CD4-positive, alpha-beta T cell treated with Interleukin-6 for 4 hours (primary cell): Measurements from ENCODE around the gene RAPGEF6.
A peak's percentile ranks its signal among the peaks of the same experiment; 100 is the strongest.
"Not testable (repeated sequence)": the region's sequence is repeated elsewhere in the genome, so short reads cannot be mapped to it uniquely, and the experiment has no call there.

Experiments
- DNase-seq: peaks from one replicate; pipeline ENCODE4 v3.0.0-alpha.2; 2020; ENCODE audit warnings: mixed read lengths

The RAPGEF6 gene

DNA sequence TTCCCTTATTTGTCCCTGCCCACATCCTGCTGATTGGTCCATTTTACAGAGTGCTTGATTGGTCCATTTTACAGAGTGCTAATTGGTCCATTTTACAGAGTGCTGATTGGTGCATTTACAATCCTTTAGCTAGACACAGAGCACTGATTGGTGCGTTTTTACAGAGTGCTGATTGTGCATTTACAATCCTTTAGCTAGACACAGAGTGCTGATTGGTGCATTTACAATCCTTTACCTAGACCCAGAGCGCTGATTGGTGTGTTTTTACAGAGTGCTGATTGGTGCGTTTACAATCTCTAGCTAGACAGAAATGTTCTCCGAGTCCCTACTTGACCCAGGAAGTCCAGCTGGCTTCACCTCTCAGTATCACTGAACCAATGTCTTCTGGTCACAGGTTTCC, 147.7 kb downstream of the RAPGEF6 start:
- not testable (repeated sequence) for DNase-seq

DNA sequence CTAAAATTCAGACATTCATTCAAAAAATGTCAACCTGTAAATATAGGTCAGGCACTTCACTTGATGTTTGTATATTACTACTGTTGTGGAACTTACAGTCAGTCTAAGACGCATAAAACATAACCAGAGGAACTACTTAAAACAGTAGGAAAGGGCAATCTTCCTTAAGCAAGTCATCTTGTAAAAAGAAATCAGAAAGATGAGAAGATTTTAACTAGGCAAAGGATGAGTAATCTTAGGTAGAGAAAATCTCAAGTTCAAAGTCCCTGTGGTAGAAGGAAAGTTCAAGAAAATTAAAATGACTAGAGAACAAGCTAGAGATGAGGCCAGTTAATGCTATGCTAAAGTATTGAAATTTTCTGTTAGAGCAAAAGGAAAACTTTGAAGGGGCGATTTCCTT, 152.4 kb downstream of the RAPGEF6 start:
- DNase-seq, result no peak

DNA sequence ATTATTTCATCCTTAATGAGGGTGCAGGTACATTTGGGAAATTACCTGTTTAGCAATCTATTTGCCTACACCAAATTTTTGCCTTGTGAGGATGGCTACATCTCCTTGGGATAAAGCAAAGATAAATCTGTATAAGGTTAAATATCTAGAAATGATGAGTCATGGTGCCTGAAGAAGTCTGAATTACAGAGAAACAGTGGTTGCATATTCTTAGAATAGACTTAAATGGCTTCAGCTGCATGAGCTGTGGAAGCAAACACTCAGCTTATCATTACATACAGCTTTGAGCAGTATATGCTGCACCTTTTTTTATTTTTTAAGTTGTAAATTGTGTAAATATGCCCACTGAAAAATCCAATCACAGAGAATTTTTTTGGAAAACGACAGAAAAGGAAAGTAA, 153.5 kb downstream of the RAPGEF6 start:
- no peak for DNase-seq

DNA sequence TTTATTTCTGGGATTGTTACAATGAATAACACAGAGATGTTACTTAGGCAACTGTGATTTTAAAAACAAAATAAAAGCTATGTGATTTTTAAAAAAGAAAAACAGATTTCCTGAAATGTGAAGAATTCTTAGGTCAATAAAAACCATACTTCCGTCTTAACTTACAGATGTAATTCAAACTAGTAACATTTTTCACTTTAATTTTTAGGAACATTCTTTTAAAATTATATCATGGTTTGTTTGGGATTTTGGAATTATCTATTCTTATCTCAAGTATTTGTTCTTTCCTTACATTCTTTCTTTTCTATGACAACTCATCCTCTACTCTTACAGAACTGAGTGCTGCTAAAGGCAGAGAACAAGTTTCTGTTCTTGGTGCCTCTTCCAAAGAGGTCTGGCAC, 159.5 kb downstream of the RAPGEF6 start:
- DNase-seq, result no peak

DNA sequence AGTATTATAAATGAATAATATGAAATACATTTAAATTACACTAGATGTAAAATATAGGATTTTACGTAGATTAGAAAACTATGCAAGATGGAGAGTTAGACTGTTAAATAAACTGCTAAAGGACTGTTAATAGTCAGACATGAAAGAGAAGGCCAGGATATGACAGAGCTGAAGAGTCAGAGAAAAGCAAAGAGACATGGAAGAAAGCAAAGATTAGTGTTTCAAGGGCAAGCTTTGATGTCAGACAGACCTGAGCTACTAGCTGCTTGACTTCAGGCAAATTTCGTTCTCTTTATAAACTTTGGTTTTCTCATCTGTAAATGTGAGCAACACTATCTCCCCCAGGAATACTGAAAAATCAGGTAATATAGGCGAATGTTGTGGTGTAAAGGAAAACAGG, 161.3 kb downstream of the RAPGEF6 start:
- DNase-seq, result no peak

DNA sequence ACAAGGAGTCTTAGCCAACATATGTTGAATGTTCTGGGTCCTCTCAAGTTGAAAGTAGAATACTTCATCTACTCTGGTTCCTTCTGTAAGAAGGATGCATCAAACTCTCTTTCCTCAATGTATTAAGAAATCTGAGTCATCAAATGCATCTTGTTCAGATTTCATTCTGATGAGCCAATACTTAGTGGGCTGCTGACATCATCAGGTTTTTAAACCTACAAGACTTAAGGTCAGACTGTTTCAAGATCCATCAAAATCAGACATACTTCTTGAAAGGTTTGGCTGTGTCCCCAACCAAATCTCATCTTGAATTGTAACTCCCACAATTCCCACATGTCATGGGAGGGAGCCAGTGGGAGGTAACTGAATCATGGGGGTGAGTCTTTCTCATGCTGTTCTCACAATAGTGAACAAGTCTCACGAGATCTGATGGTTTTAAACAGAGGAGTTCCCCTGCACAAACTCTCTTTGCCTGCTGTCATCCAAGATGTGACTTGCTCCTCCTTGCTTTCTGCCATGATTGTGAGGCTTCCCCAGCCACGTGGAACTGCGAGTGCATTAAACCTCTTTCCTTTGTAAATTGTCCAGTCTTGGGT, 168.8 kb downstream of the RAPGEF6 start:
- DNase-seq, result no peak

DNA sequence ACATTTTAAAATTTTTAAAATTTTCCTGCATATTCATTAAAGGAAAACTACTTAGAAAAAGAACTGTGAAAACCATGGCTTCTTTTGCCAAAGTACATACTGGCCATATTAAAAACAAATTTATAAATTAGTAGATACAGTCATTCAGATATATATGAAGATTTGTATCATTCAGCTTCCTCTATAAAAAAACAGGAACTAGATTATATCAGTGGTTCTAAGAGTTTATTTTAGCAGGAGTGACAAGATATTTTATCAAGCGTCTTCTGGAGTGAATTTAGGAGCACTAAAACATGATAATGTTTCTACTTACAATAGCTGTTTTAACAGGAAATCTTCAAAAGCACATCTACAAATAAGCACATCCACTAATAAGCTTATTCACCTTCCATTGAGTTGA, 171.4 kb downstream of the RAPGEF6 start:
- no peak for DNase-seq

DNA sequence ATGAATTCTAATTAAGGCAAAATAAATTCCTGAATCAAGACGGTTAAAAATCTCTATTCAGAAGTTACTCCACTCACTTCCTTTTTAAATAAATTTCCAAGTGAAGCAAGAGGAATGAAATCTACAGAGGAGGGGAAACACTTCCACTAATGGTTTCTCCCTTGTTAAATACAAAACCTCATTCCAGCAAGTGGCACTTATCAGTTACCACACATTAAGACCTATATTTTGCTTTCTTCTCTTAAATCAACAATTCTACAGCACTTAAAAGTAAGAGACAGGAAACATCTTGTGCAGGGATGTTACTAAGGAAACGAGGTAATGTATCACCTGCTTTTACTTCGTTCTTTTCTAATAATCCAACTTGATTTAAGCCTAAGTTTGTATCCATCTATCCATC, 172.6 kb downstream of the RAPGEF6 start:
- DNase-seq, result no peak

DNA sequence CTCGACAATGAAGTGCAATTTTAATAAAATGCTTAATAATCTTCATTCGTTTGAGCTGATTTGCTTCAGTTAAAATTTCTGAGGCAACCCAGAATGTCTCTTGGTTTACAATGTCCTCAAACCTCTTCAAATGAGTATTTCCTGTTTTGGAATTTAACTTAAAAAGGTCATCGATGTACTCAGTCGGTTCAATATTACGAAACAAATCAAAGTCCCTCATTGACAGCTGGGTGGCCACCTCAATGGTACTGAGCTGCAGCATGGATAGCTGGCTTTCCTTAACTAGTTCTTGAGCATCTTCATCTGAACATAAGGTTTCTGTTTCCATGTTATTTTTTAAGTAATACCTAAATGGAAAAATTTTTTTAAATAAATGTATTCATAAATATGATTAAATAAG, 173.3 kb downstream of the RAPGEF6 start:
- no peak for DNase-seq

DNA sequence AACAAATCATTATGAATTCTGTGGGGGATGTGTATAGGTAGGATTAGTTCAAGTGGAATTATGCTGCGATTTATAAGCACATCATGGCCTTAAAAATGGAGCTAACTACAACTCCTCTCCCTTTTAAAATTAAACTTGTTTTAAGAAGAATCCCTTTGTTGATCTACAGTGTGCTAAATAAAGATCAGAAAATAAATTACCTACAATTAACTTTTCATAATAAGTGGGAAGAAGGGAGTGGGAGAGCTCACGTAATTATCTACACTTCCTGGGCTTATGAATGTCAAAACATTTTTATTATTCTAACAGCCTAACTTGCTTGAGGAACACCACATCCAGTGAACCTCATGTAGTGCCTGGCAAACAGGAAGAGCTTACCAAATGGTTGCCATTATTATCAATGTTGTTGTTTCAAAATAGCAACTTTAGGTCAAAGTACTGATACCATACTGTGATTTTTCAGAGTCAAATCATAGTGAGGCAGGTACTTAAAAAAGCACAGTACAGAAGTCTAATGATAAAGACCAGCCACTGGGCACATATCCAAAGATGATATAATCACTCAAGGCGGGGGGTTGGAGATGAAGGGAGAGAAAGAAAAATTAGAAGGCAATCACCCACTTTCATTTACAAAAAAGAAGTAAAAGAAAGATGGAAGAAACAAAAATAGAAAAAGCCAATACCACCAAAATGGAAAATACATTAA, 174.0 kb downstream of the RAPGEF6 start:
- no peak for DNase-seq

DNA sequence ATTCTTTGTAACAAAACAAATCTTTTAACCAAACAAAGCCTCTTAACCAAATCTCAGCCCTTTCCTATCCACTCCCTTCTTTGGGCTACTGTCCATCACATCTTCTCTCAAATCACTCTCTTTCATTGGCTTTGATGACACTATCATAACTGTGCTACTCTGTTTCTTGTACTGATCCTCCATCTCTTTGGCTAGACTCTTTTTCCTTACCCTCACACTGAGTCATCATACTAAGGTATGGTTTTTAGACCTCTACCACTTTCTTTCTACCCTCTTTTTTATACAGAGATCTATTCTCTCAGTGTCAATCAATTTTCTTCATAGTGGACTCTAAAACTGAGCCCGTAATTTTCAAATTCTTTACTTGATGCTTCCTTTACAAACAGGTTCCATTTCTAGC, 174.9 kb downstream of the RAPGEF6 start:
- no peak for DNase-seq

DNA sequence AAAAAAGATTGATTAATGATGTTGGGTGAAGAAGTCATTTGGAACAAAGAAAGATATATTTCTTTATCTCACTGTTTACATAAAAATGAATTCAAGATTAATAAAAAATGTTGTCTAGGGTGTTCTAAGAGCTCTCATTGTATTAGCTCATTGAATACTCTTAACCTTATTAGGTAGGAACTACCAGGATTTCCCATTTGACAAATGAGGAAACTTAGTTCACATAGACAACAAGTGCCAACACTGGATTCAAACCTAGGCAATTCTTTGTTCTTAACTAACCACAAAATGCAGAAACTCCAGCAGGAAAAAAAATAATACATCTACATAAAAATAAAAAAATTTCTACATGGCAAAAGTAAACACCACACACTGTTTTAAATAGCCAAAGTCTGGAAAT, 175.8 kb downstream of the RAPGEF6 start:
- DNase-seq, result no peak

DNA sequence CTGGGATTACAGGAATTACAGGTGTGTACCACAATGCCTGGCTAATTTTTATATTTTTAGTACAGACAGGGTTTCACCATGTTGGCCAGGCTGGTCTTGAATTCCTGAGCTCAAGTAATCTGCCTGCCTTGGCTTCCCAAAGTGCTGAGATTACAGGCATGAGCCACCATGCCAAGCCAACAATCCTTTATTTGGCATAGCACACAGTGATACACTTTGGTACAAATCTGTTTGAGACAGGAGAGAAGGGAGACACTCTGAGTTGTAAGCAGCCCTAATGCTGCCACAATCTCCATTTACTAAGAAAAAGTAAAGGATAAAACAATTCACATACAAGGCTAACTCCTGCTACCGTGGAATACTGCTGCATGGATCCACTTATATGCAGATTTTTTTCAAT, 177.8 kb downstream of the RAPGEF6 start:
- no peak for DNase-seq

DNA sequence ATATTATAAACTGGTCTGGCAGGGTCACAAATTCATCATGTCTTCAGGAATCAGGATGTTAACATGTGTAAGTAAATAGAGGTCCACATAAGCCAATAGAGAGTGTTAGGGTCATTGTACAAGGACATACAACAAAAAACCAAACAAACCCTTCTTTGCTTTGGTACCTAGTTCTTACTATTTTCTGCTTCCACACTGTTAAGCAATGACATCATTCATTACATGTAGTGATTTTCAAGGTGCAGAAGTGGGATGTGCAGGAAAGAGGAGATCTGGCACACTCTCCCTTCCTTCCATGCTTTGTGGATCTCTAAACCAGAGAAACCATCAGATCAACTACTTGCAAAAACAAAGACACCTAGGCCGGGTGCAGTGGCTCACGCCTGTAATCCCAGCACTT, 184.1 kb downstream of the RAPGEF6 start:
- no peak for DNase-seq

DNA sequence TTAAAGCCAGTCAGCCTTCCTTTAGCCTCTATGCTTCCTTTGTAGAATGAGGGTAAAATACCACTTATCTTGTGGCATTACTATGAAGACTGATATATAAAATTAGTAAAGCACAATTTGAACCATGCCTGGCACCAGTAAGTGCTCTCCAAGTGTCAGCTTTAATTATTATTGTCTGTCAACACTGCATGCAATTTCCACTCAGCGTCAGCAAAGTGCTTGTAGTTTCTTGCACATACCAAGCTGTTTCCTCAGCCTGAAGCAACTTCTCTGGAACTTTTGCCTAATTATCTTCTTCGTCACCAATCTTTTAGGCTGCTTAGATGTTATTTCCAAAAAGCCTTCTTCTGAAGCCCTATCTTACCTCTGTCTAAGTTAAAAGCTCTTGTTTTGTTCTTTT, 193.8 kb downstream of the RAPGEF6 start:
- DNase-seq, result no peak

DNA sequence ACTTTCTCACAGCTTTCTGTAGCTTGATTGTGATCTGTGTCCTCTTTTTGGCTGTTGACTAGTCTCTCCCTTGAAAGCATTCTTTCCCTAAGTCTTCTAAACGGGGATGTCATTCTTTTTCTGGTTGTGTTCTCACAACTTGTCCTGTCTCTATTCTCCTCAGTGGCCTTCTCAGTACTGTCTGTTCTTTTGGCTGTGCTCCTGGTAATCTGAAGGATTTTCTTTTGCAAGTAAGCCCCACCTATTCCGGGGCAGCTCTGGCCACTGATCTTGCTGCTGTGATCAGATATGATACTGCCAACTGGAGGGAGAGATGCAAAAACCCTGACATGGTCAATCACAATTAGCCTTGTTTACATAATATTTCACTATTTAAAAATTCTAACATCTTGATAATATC, 198.9 kb downstream of the RAPGEF6 start:
- DNase-seq, result no peak

DNA sequence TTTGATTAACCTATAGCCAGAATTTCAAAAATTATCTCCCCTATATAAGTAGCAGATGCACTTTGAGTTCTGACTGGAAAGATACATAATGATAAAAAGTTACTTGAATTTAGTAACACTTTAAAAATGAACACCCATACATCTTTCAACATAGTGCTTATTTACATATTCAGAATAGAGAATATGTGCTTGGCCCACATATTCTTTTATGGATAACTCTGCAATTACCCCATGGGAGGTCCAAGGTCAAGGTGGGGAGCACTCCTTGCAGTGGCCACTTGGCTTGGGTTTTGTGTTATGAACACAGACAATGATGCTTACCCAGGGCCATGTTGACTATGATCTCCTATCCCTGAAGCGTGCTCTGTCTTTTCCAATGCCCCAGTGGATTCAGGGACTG, 201.9 kb downstream of the RAPGEF6 start:
- no peak for DNase-seq

DNA sequence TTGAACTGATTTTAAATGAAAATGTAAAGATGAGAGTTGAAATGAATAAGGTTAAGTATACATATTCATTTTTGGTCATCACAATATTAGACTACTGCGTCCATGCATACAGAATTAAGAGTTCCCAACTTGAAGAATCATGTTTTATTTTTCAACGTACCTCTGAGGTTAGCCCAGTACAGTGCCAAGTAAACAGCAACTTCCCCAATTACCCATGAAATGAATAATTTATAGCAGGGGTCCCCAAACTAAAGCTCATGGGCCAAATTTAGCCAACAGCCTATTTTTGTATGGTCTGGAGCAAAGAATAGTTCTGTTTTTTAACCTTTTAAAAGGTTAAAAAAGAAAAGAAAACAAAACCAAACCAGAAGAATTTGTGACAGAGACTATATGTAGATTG, 203.2 kb downstream of the RAPGEF6 start:
- DNase-seq, result no peak

DNA sequence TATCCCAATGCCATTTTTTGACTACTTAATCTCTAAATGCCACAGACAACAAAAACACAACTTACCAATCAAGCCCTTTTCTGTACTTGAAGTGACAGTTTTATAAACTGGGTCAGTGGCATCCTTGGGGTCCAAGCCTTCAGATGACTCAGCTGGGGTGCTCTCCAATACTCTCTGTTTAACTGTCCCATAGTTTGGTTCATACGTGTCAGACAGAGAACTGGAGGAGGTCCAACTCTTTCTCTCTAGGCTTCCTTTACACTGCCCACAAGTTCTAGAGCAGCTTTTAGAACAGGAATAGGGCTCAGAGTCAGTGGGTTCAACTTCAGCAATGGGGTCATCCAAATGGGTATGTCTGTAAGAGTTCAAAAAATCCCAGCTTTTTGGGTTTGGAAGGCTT, 204.2 kb downstream of the RAPGEF6 start:
- DNase-seq, result no peak

DNA sequence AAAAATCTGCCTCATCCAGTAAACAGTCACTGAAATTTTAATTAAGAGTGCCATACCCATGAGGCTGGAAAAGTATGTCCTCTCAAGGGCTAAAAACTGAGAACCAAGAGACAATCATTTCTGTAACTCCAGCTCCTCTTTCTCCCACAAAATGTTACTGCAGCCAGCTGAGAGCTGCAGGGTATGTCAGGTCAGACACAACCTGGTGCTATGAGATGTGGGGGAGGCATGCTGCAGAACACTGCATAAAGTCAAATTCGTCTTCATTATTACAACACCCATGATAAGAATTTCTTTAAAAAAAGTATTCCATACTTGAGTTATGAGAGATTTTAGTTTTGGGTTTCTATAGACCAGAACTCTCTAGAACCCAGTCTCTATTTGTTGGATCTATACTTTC, 209.0 kb downstream of the RAPGEF6 start:
- DNase-seq, result no peak

DNA sequence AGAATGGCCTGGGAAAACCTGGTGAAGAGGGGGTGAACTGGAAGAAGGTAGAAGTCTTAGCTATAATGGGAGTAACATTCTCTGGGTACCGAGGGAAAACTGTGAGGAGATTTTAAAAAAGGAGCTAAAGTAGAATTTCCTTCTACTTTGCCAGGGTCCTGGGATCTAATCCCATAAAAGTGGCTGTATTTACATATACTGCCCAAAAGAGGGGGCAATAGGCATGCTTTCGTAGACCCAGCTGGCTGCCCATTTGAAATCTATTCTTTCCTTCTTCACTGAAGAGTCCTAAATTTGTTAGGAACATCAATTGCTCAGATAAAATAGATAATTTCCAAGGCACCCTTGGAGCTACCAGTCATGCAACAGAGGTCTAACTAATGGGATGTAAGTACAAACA, 212.0 kb downstream of the RAPGEF6 start:
- no peak for DNase-seq

DNA sequence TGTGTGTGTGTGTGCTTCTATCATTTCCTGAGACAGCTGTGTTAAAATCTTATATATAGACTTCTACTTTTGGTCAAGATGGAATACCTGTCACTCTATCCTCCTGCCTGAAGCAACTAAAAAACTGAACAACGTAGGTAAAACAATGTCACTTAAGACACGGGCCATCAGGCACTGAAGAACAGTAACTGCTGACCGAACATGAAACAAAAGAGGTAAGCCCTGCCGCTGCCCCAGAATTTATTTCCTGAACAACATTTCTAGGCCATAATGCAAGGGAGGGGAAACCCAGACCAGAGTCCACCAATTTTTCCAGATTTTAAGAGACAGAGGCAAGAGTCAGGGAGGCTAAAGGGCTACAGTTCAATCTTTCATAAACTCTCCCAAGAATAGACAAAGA, 215.2 kb downstream of the RAPGEF6 start:
- DNase-seq, result no peak

DNA sequence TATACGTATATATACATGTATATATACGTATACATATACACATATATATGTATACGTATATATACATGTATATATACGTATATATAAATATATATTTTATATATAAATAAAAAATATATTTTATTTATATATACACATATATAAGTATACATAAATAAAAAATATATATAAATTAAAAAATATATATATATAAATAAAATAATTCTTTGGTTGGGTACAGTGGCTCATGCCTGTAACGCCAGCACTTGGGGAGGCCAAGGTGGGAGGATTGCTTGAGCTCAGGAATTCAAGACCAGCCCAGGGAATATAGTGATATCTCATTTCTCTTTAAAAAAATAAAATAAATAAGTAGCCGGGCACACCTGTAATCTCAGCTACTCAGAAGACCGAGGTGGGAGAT, 216.2 kb downstream of the RAPGEF6 start:
- DNase-seq, result no peak

DNA sequence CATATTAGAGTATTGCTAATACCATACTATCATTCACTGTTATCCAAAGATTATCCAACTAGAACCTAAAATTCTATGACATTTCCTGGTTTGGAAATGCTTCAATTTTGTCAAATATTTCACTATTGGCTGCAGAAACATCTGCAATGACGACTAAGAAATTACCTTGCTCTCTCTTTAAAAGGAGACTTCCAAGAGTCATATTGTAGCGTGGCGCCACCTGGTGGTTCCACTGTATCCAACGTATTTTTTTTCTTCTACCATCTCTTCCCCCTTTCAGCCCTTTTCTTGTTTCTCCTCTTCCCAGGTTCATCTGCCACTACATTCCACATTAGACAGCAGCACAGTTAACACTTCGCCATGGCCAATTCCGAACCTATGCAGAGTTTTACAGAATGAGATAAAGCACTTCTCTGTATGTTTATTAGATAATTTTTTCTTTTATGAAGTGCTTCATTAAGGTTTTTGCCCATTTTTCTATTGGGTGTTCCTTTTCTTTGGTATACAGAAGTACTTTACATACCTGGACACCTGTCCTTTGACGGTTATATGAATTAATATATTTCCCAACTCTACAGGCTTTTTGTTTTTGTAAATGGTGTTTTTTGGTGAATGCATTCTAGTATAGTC, 217.7 kb downstream of the RAPGEF6 start:
- peak; percentile 91 for DNase-seq

DNA sequence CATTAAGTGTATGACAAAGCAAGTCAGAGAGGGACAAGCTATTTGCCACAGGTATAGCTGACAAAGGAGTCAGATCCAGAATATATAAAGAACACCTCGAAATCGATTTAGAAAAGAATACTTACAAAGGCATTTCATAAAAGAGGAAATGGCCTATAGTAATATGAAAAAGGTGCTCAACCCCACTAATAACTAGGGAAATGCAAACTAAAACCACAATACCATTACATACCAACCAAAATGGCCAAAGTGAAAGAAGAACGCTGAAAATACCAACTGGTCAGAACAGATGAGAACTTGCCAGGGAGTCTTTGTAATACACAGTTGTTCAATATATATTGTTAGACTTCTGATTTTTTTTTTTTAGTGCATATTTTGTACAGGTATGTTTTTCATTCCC, 218.3 kb downstream of the RAPGEF6 start:
- no peak for DNase-seq
